Measurements from ENCODE around the gene SCGB3A2. TPM values are rescaled to one million over a fixed set of nuclear protein-coding genes. Genes with fewer than 3 reads are reported as not detected.

The SCGB3A2 gene
- not detected in 2 replicates for total RNA-seq

GRCh38 chr5:147878066-147878759, at the start of gene SCGB3A2:
SCGB3A2 (plus strand) TSS chr5:147878711; CDS start chr5:147878804, 93 bp downstream.

GRCh38 chr5:147831465-147831864, 47.0 kb upstream of the SCGB3A2 start, which contains the start of gene SPINK1:
SPINK1 (minus strand) TSS chr5:147831671; CDS start chr5:147831577, 94 bp downstream.

GRCh38 chr5:147906326-147907095, 28.0 kb downstream of the SCGB3A2 start, which contains the start of gene C5orf46:
C5orf46 (minus strand) TSS chr5:147906538; CDS start chr5:147906501, 37 bp downstream.

Other genes with a start within 250 kb of the SCGB3A2 start
- not detected in 2 replicates for gene JAKMIP2, start 96.0 kb upstream of the SCGB3A2 start, total RNA-seq
- gene SPINK1, start 47.0 kb upstream of the SCGB3A2 start, total RNA-seq: not detected in 2 replicates
- not detected in 2 replicates for gene C5orf46, start 27.8 kb downstream of the SCGB3A2 start, total RNA-seq
- gene SPINK5, start 185.3 kb downstream of the SCGB3A2 start, total RNA-seq: 0.09 TPM in 1 of 2 replicates, not detected in the other